CD4-positive, CD25-positive, alpha-beta regulatory T cell (primary cell): ENCODE data around the gene LRRC4B. TPM values are rescaled to one million over a fixed set of nuclear protein-coding genes. Genes with fewer than 3 reads are reported as not detected.
A peak's percentile ranks its signal among the peaks of the same experiment; 100 is the strongest.

ENCODE experiments used
- ATAC-seq, 2 donors: fragments of 150-1000 bp; cut with Tn5 transposase; one replicate each; pipeline ENCODE4 v1.10.0; 2021; ENCODE audit warnings: low read depth in 2 of 2, moderate number of reproducible peaks in 2 of 2, moderate library complexity in 1 of 2
- DNase-seq, 3 donors: peaks; one replicate each; pipeline versions ENCODE4 v3.0.0 to v3.0.0-alpha.2; 2012 to 2022; ENCODE audit warnings: mixed read lengths in 1 of 3
- H3K27ac ChIP-seq: one replicate; pipeline ENCODE4 v1.7.0; 2013; ENCODE audit warnings: mild to moderate bottlenecking, low read length; ENCODE audit not compliant: insufficient read depth, poor library complexity, severe bottlenecking
- H3K27me3 ChIP-seq: one replicate; pipeline ENCODE4 v1.7.0; 2013; ENCODE audit warnings: low read length; ENCODE audit not compliant: control insufficient read depth, insufficient read depth
- H3K36me3 ChIP-seq: one replicate; pipeline ENCODE4 v1.7.0; 2013; ENCODE audit warnings: mild to moderate bottlenecking, low read length, moderate library complexity; ENCODE audit not compliant: control insufficient read depth, insufficient read depth
- H3K4me1 ChIP-seq: 2 replicates; pipeline ENCODE4 v1.7.0; 2013; ENCODE audit warnings: mild to moderate bottlenecking, low read length; ENCODE audit not compliant: insufficient read depth, control insufficient read depth, poor library complexity, severe bottlenecking
- H3K4me3 ChIP-seq: one replicate; pipeline ENCODE4 v1.7.0; 2013; ENCODE audit warnings: low read depth, mild to moderate bottlenecking, low read length, moderate library complexity
- H3K9me3 ChIP-seq, 2 experiments: 1 replicate in 1 of 2; 2 replicates in 1 of 2; pipeline ENCODE4 v1.7.0; 2013; ENCODE audit warnings: low read length in 2 of 2, mild to moderate bottlenecking in 1 of 2, moderate library complexity in 1 of 2; ENCODE audit not compliant: control insufficient read depth in 2 of 2
- H3K27ac Mint-ChIP-seq, 3 donors: one replicate each; pipeline ENCODE4 v1.8.0; 2020 to 2022; ENCODE audit warnings: mild to moderate bottlenecking in 3 of 3, mixed read lengths in 3 of 3, moderate library complexity in 2 of 3
- H3K27me3 Mint-ChIP-seq: one replicate; pipeline ENCODE4 v1.8.0; 2022; ENCODE audit warnings: mild to moderate bottlenecking, mixed read lengths
- H3K36me3 Mint-ChIP-seq: one replicate; pipeline ENCODE4 v1.8.0; 2020; ENCODE audit warnings: mixed read lengths
- H3K4me1 Mint-ChIP-seq, 4 donors: one replicate each; pipeline ENCODE4 v1.8.0; 2020 to 2022; ENCODE audit warnings: mixed read lengths in 4 of 4, mild to moderate bottlenecking in 1 of 4
- H3K4me3 Mint-ChIP-seq, 4 donors: one replicate each; pipeline ENCODE4 v1.8.0; 2020 to 2022; ENCODE audit warnings: mild to moderate bottlenecking in 4 of 4, mixed read lengths in 4 of 4, moderate library complexity in 3 of 4
- H3K9me3 Mint-ChIP-seq, 7 donors: one replicate each; pipeline ENCODE4 v1.8.0; 2020 to 2022; ENCODE audit warnings: mixed read lengths in 7 of 7, mild to moderate bottlenecking in 3 of 7, moderate library complexity in 2 of 7
- polyA plus RNA-seq, 4 donors: library from polyadenylated mRNA; unstranded; fragments of 300-500 nt; fragmentation: Illumina TruSeq; gene quantifications; one replicate each; pipeline ENCODE4 v1.2.3, GENCODE V29; 2021
- total RNA-seq: library from RNA; stranded (reverse); gene quantifications from one replicate; pipeline ENCODE4 v1.2.3, GENCODE V29; 2022

Gene LRRC4B
- total and polyA plus RNA-seq, 5 donors from 2014 or later = not detected

DNA sequence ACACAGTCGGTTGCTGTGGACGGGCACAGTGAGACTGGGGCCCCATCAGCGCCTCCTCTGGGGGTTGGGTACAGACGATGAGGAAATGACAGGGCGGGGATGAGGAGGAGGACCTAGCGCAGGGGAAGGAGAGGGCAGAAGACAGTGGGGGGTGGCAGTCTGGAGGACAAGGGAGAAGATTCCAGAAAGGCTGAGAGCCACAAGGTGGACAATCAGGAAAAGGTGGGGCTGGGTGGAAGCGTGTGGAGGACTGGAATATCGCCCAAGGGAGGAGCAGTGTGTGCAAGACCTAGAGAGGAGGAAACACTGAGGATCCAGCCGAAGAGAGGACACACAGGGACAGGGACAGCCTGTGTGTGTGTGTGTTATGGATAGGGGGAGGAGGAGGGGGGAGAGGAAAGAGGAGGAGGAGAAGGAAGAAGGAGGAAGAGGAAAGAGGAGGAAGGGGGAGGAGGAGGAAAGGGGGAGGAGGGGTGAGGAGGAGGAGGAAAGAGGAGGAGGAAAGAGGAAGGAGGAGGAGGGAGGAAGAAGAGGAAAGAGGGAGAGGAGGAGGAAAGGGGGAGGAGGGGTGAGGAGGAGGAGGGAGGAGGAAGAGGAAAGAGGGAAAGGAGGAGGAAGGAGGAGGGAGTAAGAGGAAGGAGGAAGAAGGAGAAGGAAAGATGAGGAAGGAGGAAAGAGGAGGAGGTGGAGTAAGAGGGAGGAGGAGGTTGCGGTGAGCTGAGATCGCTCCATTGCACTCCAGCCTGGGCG is 75.8 kb downstream of the LRRC4B start:
- Mint-ChIP-seq H3K4me3 (peak overlapping the region in 1 of 4 donors; percentile 69), H3K27me3 (no peaks in the 10 kb centered on the region), H3K9me3 (peaks cover 0 to 3% (median 0%) of the 10 kb centered on the region in 7 donors), H3K27ac (peak overlapping the region in 1 of 3 donors; percentile 85), H3K4me1 (peaks cover 0 to 33% (median 8%) of the 10 kb centered on the region in 4 donors), H3K36me3 (peaks cover 10% of the 10 kb centered on the region)
- Histone ChIP-seq H3K4me3 (no peak overlapping the region), H3K4me1 (peaks cover 14% of the 10 kb centered on the region), H3K36me3 (no peaks in the 10 kb centered on the region), H3K9me3 (no peaks in the 10 kb centered on the region), H3K27me3 (no peaks in the 10 kb centered on the region), H3K27ac (no peak overlapping the region)
- peak in 1 of 3 donors; percentile 27 for DNase-seq
- ATAC-seq = peak; percentile 61 to 85

DNA sequence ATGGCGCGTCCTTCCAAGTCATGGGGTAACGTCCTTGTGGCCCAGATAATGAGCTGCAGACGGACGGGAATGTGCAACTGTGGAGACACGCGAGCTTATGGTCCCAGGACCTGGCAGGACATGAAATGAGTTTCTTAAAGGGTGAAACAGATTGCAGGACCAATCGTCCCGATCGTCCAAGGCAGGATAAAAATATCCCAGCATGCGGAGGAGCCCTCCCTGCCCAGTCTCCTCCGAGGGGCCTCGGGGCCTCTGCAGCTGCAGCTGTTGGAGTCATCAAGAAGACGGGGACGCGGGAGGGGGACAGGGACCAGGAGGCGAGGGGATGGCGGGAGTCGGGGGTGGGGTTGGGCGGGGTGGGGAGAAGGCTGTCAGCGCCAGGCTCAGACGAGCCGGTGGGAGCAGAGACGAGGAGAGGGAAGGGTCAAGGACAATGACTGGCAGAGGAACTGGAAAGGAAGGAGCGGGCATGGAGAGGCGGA is 77.2 kb downstream of the LRRC4B start:
- peaks cover 0 to 1% (median 0%) of the 10 kb centered on the region in 7 donors for H3K9me3 Mint-ChIP-seq
- no peak overlapping the region for H3K27ac ChIP-seq
- H3K27me3 ChIP-seq = no peaks in the 10 kb centered on the region
- ATAC-seq (no peak), DNase-seq (no peak)
- no peaks in the 10 kb centered on the region for H3K9me3 ChIP-seq
- no peaks in the 10 kb centered on the region for H3K27me3 Mint-ChIP-seq
- H3K36me3 Mint-ChIP-seq = peaks cover 10% of the 10 kb centered on the region
- no peaks in the 10 kb centered on the region for H3K36me3 ChIP-seq
- no peak overlapping the region for H3K4me3 ChIP-seq
- no peak overlapping the region for H3K4me3 Mint-ChIP-seq
- peaks cover 0 to 33% (median 8%) of the 10 kb centered on the region in 4 donors for H3K4me1 Mint-ChIP-seq
- H3K4me1 ChIP-seq = peaks cover 14% of the 10 kb centered on the region
- no peak overlapping the region for H3K27ac Mint-ChIP-seq

DNA sequence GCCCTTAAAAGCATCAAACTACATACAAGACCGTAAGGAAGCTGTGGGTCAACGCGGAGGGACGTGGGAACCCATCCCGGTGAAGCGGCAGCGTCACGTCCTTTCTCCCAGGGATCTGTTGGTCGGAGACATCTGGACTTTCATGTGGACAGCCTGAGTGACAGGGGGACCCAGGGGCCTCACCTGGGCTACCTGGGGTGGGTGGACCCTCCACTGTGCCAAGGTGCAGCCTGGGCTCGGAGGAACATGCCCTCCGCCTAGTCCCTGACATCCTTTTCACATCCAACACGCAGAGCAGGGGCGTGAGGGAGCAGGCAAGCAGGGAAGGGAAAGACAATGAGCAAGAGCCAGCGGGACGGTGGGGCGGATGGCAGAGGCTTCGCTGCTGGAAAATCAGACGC is 77.8 kb downstream of the LRRC4B start:
- Mint-ChIP-seq H3K9me3 (peaks cover 0 to 1% (median 0%) of the 10 kb centered on the region in 7 donors), H3K4me1 (peaks cover 0 to 33% (median 8%) of the 10 kb centered on the region in 4 donors), H3K36me3 (peaks cover 11% of the 10 kb centered on the region), H3K4me3 (peak overlapping the region in 1 of 4 donors; percentile 54), H3K27me3 (no peaks in the 10 kb centered on the region), H3K27ac (no peak overlapping the region)
- peaks cover 14% of the 10 kb centered on the region for H3K4me1 ChIP-seq
- no peaks in the 10 kb centered on the region for H3K9me3 ChIP-seq
- no peak overlapping the region for H3K27ac ChIP-seq
- ATAC-seq (no peak), DNase-seq (no peak)
- no peak overlapping the region for H3K4me3 ChIP-seq
- H3K27me3 ChIP-seq = no peaks in the 10 kb centered on the region
- H3K36me3 ChIP-seq = no peaks in the 10 kb centered on the region

DNA sequence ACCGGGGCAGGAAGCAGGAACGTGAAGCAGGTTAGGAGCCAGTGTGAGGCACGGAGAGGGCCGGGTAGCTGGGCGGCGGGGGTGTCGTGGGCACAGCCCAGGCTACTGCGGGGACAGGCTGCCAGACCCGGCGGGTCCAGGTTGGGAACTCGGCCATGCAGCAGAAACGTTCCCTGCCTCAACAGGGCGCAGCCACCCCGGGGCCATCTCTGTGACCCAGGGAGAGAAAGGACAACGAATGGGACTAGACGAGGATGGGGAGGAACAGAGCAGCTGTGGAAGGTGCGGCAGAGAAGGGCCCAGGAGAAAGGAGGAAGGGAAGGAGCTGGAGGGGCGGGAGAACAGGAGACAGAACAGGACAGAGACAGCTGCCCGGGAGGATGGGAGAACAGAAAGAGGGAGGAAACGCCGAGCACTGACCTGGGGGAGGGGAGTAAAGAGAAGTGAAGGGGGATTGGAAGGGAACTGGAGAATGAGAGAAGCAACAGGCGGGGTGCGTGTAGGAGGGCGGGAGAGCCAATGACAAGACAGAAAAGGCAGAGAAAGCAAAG is 78.7 kb downstream of the LRRC4B start:
- no peaks in the 10 kb centered on the region for H3K27me3 ChIP-seq
- no peak overlapping the region for H3K27ac ChIP-seq
- ATAC-seq (no peak), DNase-seq (no peak)
- Mint-ChIP-seq H3K9me3 (peaks cover 0 to 1% (median 0%) of the 10 kb centered on the region in 7 donors), H3K4me3 (no peak overlapping the region), H3K27me3 (no peaks in the 10 kb centered on the region), H3K36me3 (peaks cover 10% of the 10 kb centered on the region), H3K27ac (peak overlapping the region in 1 of 3 donors; percentile 86), H3K4me1 (peaks cover 0 to 33% (median 7%) of the 10 kb centered on the region in 4 donors)
- peaks cover 14% of the 10 kb centered on the region for H3K4me1 ChIP-seq
- H3K4me3 ChIP-seq = no peak overlapping the region
- H3K9me3 ChIP-seq = no peaks in the 10 kb centered on the region
- peaks cover 3% of the 10 kb centered on the region for H3K36me3 ChIP-seq

DNA sequence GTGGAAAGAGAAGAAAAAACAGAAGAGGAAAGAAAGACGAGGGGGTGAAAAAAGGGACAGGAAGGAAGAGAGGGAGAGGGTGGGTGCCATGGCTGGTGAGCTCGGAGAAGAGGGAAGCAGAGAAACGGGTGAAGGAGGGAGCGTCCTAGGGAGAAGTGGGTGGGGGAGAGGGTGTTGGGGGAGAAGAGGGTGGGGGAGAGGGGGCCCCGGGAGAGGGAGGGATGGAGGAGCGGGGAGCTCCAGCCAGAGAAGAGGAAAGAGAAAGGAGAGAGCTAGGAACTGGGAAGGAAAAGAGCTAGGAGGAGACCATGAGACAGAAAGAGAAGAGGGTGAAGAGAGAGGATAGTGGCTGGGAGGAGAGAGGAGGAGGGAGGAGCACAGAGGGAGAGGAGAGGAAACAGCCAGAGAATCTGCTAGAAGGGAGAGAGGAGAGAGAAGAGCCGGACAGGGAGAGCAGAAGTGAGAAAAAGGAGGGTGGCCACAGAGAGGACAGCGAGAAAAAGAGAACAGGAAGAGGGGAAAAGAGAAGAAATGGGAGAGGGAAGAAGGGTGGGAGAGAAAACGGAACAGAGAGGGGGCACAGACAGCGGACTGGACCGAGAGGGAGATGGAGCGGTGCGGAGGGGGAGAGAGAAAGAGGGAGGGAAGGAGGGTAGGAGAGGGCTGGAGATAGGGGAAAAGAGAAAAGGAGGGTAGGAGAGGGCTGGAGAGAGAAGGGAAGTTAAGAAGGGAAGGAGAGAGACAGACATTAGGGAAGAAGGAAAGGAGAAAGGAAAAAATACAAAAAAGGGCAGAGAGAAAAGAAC is 79.6 kb downstream of the LRRC4B start:
- H3K9me3 ChIP-seq = no peaks in the 10 kb centered on the region
- no peak overlapping the region for H3K4me3 ChIP-seq
- H3K27ac ChIP-seq = no peak overlapping the region
- H3K4me3 Mint-ChIP-seq = peak overlapping the region in 1 of 4 donors; percentile 43
- H3K4me1 Mint-ChIP-seq = peaks cover 0 to 32% (median 7%) of the 10 kb centered on the region in 4 donors
- H3K36me3 Mint-ChIP-seq = peaks cover 11% of the 10 kb centered on the region
- H3K27me3 ChIP-seq = no peaks in the 10 kb centered on the region
- H3K4me1 ChIP-seq = peaks cover 14% of the 10 kb centered on the region
- H3K27ac Mint-ChIP-seq = peak overlapping the region in 1 of 3 donors; percentile 40
- peaks cover 3% of the 10 kb centered on the region for H3K36me3 ChIP-seq
- ATAC-seq = no peak
- H3K9me3 Mint-ChIP-seq = peaks cover 0 to 1% (median 0%) of the 10 kb centered on the region in 7 donors
- H3K27me3 Mint-ChIP-seq = no peaks in the 10 kb centered on the region
- no peak for DNase-seq

DNA sequence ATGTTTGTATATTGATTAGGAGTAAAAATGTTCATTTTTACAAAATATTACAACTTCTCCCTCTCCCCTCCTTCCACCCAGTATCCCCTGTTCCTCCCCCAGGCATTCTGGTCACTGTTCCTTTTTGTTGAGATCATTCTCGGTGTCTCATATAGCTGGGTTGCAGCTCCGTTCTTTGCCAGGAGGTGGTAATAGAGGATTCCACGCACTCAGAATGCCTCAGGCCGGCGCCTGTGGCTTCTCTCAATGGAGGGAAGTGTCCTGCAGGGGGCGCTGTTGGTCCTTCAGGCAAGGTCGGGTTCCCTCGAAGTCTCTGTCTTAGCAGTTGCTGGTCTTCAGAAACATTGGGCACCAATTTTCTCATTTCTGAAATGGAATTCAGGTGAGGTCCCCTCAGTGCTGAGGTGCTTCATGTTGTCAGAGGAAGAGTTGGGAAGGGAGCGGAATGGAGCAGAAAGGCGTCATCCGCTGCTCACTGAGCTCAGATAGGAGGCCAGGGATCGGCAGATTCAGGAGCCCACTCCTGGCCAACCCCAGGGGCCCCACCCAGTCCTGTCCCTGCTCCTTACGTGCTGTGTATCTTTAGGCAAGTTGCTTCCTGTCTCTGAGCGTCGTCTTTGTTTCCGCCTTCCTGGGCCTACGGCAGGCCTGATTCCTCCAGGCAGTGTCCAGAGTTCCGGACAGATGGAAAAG is 81.3 kb downstream of the LRRC4B start:
- H3K27me3 ChIP-seq = no peaks in the 10 kb centered on the region
- H3K4me3 Mint-ChIP-seq = no peak overlapping the region
- H3K9me3 ChIP-seq = no peaks in the 10 kb centered on the region
- ATAC-seq (no peak), DNase-seq (peak in 2 of 3 donors; percentile 29 to 57)
- H3K27me3 Mint-ChIP-seq = no peaks in the 10 kb centered on the region
- peaks cover 8% of the 10 kb centered on the region for H3K4me1 ChIP-seq
- H3K4me3 ChIP-seq = no peak overlapping the region
- H3K36me3 Mint-ChIP-seq = peaks cover 18% of the 10 kb centered on the region
- no peak overlapping the region for H3K27ac ChIP-seq
- peaks cover 0 to 1% (median 0%) of the 10 kb centered on the region in 7 donors for H3K9me3 Mint-ChIP-seq
- H3K27ac Mint-ChIP-seq = no peak overlapping the region
- H3K4me1 Mint-ChIP-seq = peaks cover 0 to 26% (median 7%) of the 10 kb centered on the region in 4 donors
- H3K36me3 ChIP-seq = peaks cover 9% of the 10 kb centered on the region
